HG03045 (cell line): ENCODE data around the gene PPID.
"Not testable (repeated sequence)": the region's sequence is repeated elsewhere in the genome, so short reads cannot be mapped to it uniquely, and the experiment has no call there.

Experiments
- ATAC-seq: cut with Tn5 transposase; IDR thresholded peaks from one replicate; pipeline ENCODE4 v1.9.1; 2021; ENCODE audit warnings: mild to moderate bottlenecking, moderate library complexity; ENCODE audit not compliant: unreplicated experiment

Gene PPID

DNA sequence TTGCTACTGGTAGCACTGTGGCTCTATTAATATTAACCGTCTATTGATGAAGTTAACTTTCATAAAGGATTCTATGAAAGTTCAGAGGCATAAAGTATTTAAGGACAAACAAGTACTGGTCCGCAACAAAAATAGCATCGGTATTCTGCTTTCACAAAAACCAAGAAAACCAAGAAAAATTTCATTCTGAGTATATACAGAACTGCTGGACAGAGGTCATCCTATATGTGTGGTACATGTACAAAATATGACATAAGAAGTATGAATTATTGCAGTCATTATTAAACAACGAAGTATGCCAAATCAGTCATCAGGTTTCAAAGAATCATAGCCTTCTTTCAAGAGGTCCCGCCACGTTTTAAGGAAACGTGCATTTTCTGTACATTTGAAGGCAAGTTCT, 53.9 kb downstream of the PPID start:
- no peak for ATAC-seq

DNA sequence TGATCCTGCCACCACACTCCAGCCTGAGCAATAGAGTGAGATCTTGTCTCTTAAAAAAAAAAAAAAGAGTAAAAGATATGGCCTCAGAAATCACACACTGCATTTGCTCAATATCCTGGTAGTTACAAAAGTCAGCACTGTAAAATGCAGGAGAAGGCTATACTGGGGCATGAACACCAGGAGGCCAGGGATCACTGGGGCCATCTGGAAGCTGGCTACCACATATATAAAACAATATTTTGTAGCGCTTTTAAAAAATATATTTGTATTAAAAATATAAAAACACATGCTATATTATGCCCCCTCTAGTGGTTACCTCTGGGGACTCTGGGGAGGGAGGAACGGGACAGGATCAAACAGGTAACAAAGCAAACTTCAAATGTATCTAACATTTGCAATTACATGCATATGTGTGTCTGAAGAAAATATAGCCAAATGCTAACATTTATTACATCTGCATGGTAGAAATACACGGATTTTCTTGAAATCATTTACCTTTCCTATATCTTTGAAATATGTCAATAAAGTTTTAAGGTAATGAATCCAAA, 55.5 kb downstream of the PPID start:
- no peak for ATAC-seq

GRCh38 chr4:158666892-158667291, 56.3 kb downstream of the PPID start:
- no peak for ATAC-seq

DNA sequence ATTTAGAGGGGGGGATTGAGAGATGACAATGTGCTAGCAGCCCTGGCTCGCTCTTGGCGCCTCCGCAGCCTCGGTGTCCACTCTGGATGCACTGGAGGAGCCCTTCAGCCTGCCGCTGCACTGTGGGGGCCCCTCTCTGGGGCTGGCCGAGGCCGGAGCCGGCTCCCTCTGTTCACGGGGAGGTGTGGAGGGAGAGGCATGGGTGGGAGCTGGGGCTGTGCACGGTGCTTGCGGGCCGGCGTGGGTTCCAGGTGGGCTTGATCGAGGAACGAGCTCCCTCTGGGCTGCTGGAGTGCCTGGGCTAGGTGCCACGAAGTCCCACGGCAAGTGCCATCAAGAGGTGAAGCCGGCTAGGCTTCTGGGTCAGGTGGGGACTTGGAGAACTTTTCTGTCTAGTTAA, 58.4 kb downstream of the PPID start:
- ATAC-seq: no peak

DNA sequence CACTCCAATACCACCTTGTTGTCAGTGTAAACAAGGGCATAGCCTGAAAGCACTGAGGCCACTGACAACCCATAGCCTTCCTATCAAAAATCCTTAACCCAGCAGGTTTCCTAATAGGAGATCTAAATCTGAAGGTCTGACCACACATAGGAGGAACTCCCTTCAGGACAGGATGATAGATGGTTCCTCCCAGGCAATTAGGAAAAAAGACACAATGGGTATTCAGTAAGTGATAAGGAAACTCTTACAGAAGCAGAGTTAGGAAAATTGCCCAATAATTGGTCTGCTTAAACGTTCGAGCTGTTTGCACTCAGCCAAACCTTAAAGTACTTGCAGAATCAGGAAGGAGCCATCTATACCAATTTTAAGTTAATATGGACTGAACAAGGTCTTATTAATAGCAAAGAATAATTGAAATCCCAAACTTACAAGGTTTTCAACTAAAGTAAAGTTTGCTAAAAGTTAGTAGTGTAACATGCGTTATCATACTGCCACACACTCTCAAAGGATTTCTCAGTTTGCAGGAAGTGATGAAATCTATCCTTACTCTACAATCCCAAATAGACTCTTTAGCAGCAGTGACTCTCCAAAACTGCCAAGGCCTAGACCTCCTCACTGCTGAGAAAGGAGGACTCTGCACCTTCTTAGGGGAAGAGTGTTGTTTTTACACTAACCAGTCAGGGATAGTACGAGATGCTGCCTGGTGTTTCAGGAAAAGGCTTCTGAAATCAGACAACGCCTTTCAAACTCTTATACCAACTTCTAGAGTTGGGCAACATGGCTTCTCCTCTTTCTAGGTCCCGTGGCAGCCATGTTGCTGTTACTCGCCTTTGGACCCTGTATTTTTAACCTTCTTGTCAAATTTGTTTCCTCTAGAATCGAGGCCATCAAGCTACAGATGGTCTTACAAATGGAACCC, 59.2 kb downstream of the PPID start:
- not testable (repeated sequence) for ATAC-seq

DNA sequence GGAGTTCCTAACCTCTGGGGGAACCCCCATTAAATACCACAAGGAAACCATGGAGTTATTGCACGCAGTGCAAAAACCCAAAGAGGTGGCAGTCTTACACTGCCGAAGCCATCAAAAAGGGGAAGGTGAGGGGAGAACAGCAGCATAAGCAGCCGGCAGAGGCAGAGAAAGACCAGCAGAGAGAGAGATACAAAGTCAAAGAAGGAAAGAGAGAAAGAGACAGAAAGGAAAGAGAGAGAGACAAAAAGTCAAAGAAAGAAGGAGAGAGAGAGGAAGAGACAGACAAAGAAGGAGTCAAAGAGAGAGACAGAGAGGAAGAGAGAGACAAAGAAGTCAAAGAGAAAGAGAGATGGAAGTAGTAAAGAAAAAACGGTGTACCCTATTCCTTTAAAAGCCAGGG, 59.9 kb downstream of the PPID start:
- not testable (repeated sequence) for ATAC-seq
